ENCODE data around the gene MED13L.
"Not testable (repeated sequence)": the region's sequence is repeated elsewhere in the genome, so short reads cannot be mapped to it uniquely, and the experiment has no call there.

MED13L gene

DNA sequence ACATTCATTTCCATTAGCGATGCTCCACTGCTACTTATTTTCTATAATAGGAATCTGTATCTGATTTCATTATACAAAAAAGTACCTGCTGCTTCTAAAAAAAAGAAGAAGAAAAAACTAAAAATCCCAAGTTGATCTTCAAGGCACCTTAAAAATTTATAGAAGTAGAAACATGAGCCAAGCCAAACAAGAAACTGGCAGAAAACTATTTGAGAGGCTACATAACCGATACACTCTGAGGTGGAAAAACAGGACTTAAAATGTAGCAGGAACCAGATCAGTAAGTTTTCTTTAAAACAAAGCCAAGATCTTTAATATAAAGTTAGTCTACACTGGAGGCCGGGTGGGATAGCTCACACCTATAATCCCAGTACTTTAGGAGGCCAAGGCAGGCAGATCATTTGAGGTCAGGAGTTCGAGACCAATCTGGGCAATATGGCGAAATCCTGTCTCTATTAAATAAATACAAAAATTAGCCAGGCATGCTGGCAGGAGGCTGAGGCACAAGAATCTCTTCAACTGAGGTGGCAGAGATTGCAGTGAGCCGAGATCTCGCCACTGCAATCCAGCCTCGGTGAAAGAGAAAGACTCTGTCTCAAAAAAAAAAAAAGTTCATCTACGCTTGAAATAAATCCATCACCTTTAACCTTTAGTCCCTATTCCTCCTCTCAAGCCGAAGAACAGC, 278.6 kb downstream of the MED13L start:
- DNase-seq: no peak

DNA sequence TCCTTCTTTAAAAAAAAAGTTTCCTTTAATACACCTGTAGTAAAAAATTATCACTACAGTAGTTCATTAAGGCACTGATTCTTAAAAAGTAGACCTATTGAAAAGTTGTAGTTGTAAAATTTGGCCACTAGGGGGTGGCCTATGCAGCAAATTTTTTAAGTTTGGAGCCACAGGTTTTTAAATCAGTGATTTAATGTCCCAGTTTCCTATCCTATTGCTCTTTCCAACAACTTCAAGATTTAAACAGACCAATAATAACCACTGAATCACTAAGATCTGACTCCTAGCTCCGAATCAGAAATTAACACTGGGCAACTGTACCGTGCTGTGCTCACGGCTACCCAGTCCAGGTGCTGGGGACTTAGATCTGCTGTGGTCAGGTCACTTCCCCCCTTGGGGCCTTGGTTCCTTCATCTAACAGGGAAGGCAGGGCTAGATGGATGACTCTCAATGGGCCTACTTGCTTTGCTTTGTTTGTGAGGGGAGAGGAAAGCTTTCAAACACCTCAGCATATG, 279.3 kb downstream of the MED13L start:
- DNase-seq: no peak

GRCh38 chr12:115993737-115994136, 283.8 kb downstream of the MED13L start:
- DNase-seq: no peak

GRCh38 chr12:115990241-115990640, 287.3 kb downstream of the MED13L start:
- DNase-seq: no peak

GRCh38 chr12:115988625-115989563, 288.6 kb downstream of the MED13L start:
- no peak for DNase-seq

- no peak for DNase-seq
Observed at GRCh38 chr12:115988212-115988611, 289.3 kb downstream of the MED13L start.

- peak; percentile 25 for DNase-seq
Observed at GRCh38 chr12:115984616-115985015, 292.9 kb downstream of the MED13L start.

- DNase-seq: no peak
Observed at GRCh38 chr12:115983226-115983798, 294.2 kb downstream of the MED13L start.

GRCh38 chr12:115980339-115980738, 297.2 kb downstream of the MED13L start:
- no peak for DNase-seq

DNA sequence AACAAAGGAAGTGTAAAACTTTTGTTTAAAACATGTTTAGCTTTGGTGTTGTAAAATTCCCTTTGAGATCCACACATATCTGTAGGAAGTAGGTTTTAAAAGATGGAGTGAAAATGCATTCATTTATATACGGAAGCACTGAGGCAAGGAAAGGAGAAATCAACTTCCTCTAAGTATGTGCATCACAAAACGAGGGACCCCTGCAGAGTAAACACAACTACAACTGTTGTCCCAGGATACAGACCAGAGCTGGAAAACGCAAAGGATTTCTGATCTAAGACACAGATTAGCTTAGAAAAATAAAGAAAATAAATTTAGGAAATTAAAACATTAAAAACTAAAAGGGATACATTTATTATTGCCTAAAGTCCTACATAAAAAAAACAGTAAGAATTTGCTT, 297.6 kb downstream of the MED13L start:
- DNase-seq: no peak

DNA sequence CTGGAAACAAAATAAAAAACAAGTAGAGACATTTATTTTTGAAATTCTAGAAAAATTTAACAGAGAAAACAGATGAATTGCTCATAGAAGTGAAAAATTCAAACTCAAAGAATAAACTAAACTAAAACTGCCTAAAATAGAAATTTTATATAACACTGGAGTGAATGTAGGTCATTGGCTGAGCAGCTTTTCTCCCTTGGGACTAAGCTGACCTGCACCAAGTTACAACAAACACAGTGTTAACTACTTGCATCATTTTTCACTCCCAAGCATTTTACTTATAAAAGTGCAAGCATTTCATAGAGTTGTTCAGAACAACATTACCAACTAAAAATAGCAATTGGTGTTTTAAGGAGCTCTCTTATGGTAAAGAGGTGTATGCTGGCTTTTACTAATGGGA, 298.1 kb downstream of the MED13L start:
- no peak for DNase-seq

- DNase-seq: not testable (repeated sequence)
Observed at GRCh38 chr12:115976829-115977228, 300.7 kb downstream of the MED13L start.

GRCh38 chr12:115975411-115975810, 302.1 kb downstream of the MED13L start:
- no peak for DNase-seq

GRCh38 chr12:115973968-115974724, 303.3 kb downstream of the MED13L start:
- no peak for DNase-seq

- DNase-seq: no peak
Observed at GRCh38 chr12:115973066-115973465, 304.4 kb downstream of the MED13L start.

DNA sequence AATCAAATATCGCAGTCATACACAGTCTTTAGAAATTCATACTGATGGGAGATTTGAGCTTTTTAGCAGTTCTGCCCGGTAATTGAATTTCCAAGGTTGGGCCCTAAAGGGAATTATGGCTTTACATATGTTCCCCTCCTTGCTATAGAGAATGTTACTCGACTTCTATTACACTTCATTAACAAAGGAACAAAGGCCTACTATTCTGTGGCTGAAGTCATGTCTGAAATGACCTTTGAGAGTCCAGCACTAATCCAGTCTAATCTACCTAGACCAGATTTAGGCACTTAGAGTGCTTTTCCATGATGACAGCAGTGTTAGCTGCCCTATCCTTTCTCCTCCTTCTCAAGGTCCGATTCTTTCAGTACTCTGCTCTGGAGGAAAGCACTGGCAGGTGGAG, 305.3 kb downstream of the MED13L start:
- no peak for DNase-seq

DNA sequence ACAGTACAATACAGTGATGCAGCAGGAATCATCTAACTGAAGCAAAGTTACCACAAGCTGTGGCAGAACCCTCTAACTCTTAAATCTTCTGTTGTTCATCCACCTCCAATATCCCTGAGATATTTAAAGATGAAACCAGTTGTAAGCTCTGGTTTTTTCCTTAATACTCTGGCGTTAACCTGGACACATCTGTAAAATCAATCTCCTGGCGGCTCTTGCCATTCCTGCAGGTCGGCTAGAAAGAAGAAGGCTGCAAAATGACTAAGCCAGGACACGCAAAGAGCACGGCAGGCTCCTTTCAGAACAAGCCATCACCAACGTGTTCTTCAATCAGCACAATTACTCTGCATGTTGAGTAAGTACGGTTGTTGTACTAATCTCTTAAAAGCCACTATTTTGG, 309.3 kb downstream of the MED13L start:
- DNase-seq: no peak

- no peak for DNase-seq
Observed at GRCh38 chr12:115966376-115966775, 311.1 kb downstream of the MED13L start.

GRCh38 chr12:115964626-115965025, 312.9 kb downstream of the MED13L start:
- DNase-seq: no peak

DNA sequence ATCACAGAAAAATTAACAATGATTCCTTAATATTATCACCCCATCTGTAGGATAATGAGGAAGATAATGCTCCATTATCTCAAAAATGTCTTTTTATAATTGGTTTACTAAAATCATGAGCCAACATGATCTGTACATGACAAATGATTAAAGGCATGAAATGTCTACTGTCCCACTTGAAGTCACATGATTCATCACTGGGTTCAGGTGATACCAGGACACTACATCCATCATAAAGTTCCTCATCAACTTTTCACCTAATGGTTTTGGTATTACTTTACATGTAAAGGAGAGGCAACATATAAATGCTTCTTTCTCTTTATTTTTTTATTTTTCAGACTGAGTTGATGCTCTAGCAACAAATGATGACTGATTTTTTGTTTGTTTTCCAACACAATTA, 313.3 kb downstream of the MED13L start:
- no peak for DNase-seq

DNA sequence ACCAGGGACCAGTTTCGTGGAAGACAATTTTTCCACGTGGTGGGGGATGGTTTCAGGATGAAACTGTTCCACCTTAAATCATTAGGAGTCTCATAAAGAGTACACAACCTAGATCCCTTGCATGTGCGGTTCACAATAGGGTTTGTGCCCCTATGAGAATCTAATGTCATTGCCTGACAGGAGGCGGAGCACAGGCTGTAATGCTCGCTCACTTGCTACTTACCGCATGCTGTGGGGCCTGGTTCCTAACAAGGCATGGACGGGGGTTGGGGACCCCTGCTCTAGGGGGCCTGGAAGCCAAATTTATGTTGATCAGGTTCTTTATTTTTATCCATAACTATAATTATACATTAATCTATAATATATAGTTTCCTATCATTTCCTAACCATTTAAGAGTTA, 315.3 kb downstream of the MED13L start:
- DNase-seq: no peak

- DNase-seq: no peak
Observed at GRCh38 chr12:115960868-115961802, 316.4 kb downstream of the MED13L start.
